Trophoblast cell (in vitro differentiated cells and primary cell): ENCODE results near the gene EIF4G1.
"Not testable (repeated sequence)": the region's sequence is repeated elsewhere in the genome, so short reads cannot be mapped to it uniquely, and the experiment has no call there.

Experiments
- DNase-seq, 2 donors: peaks; one replicate each; pipeline ENCODE4 v3.0.0-alpha.2; 2016
- H2AFZ ChIP-seq: 2 replicates; pipeline ENCODE4 v1.6.1; 2013; ENCODE audit warnings: low read length, moderate library complexity, mild to moderate bottlenecking; ENCODE audit not compliant: insufficient read depth, poor library complexity
- H2AK5ac ChIP-seq: 2 replicates; pipeline ENCODE4 v1.6.1; 2013; ENCODE audit warnings: mild to moderate bottlenecking, low read length
- H2BK120ac ChIP-seq: 2 replicates; pipeline ENCODE4 v1.6.1; 2013; ENCODE audit warnings: low read length, mild to moderate bottlenecking, moderate library complexity; ENCODE audit not compliant: insufficient read depth, poor library complexity
- H2BK12ac ChIP-seq: 2 replicates; pipeline ENCODE4 v1.6.1; 2013; ENCODE audit warnings: mild to moderate bottlenecking, low read length, moderate library complexity
- H2BK5ac ChIP-seq: 2 replicates; pipeline ENCODE4 v1.6.1; 2013; ENCODE audit warnings: low read length, low read depth, moderate library complexity, mild to moderate bottlenecking; ENCODE audit not compliant: poor library complexity
- H3K14ac ChIP-seq: 2 replicates; pipeline ENCODE4 v1.6.1; 2013; ENCODE audit warnings: mild to moderate bottlenecking, low read length
- H3K18ac ChIP-seq: 2 replicates; pipeline ENCODE4 v1.6.1; 2013; ENCODE audit warnings: mild to moderate bottlenecking, low read length
- H3K23ac ChIP-seq: 2 replicates; pipeline ENCODE4 v1.6.1; 2013; ENCODE audit warnings: low read length
- H3K27ac ChIP-seq: 2 replicates; pipeline ENCODE4 v1.5.1; 2013; ENCODE audit warnings: low read depth, mild to moderate bottlenecking, inconsistent platforms, low read length, moderate library complexity
- H3K27me3 ChIP-seq: 2 replicates; pipeline ENCODE4 v1.6.1; 2013; ENCODE audit warnings: inconsistent platforms, mild to moderate bottlenecking, low read length, moderate library complexity; ENCODE audit not compliant: insufficient read depth
- H3K36me3 ChIP-seq, 2 experiments: 1 replicate in 1 of 2; 2 replicates in 1 of 2; pipeline ENCODE4 v1.6.1; 2013; ENCODE audit warnings: low read length in 2 of 2, mild to moderate bottlenecking in 2 of 2, moderate library complexity in 1 of 2; ENCODE audit not compliant: insufficient read depth in 2 of 2, control insufficient read depth in 1 of 2
- H3K4ac ChIP-seq: 2 replicates; pipeline ENCODE4 v1.6.1; 2013; ENCODE audit warnings: low read depth, mild to moderate bottlenecking, low read length, moderate library complexity
- H3K4me1 ChIP-seq, 2 experiments: 1 replicate in 1 of 2; 2 replicates in 1 of 2; pipeline ENCODE4 v1.6.1; 2013; ENCODE audit warnings: low read length in 2 of 2, mild to moderate bottlenecking in 2 of 2, moderate library complexity in 1 of 2; ENCODE audit not compliant: insufficient read depth in 2 of 2, control insufficient read depth in 1 of 2
- H3K4me2 ChIP-seq: 2 replicates; pipeline ENCODE4 v1.6.1; 2013; ENCODE audit warnings: inconsistent platforms, mild to moderate bottlenecking, low read length, moderate library complexity
- H3K4me3 ChIP-seq: 2 replicates; pipeline ENCODE4 v1.5.1; 2013; ENCODE audit warnings: mild to moderate bottlenecking, low read depth, low read length, inconsistent platforms
- H3K79me1 ChIP-seq: one replicate; pipeline ENCODE4 v1.6.1; 2013; ENCODE audit warnings: low read length
- H3K79me2 ChIP-seq: 2 replicates; pipeline ENCODE4 v1.6.1; 2013; ENCODE audit warnings: low read length, mild to moderate bottlenecking; ENCODE audit not compliant: control insufficient read depth, insufficient read depth, poor library complexity
- H3K9ac ChIP-seq: 2 replicates; pipeline ENCODE4 v1.6.1; 2013; ENCODE audit warnings: mild to moderate bottlenecking, low read length
- H3K9me3 ChIP-seq: 2 replicates; pipeline ENCODE4 v1.6.1; 2013; ENCODE audit warnings: low read depth, mild to moderate bottlenecking, control low read depth, inconsistent platforms, low read length; ENCODE audit not compliant: insufficient read depth
- H4K12ac ChIP-seq: 2 replicates; pipeline ENCODE4 v1.6.1; 2013; ENCODE audit warnings: low read depth, mild to moderate bottlenecking, low read length, moderate library complexity
- H4K8ac ChIP-seq: 2 replicates; pipeline ENCODE4 v1.6.1; 2013; ENCODE audit warnings: low read depth, mild to moderate bottlenecking, low read length, moderate library complexity
- H4K91ac ChIP-seq: one replicate; pipeline ENCODE4 v1.6.1; 2013; ENCODE audit warnings: low read depth, mild to moderate bottlenecking, low read length, moderate library complexity
- whole genome bisulfite sequencing: extraction: QIAGEN DNeasy Blood & Tissue Kit; methylation state at CpG from one replicate; pipeline ENCODE4 v1.1.7; 2013; ENCODE audit warnings: missing lambda C conversion rate; ENCODE audit not compliant: insufficient read length, insufficient coverage; ENCODE audit errors: extremely low coverage; 5-methylcytosine and 5-hydroxymethylcytosine counted together

EIF4G1 gene

DNA sequence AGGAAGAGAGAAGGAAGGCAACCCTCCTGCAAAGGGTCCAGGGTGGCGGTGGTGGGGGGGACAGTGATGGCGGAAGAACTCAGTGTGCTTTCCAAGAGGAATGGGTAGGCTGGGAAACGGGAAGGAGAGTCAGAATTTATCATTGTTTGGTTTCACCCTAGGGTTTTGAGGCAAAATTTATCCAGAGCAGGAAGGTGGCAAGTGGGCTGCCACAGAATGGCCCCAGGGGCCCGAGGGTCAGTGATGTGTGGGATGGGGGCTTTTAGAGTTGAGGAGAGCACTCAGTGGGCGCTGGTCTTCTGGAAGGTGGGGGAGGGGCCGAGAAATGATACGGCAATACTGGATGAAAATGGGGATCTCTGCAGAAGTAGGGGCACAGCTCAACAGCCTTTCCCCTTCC, 23.6 kb downstream of the EIF4G1 start:
- WGBS, result no CpG with 5 or more reads among the region's 7 CpGs
- H2BK120ac ChIP-seq, result no peak overlapping the region

DNA sequence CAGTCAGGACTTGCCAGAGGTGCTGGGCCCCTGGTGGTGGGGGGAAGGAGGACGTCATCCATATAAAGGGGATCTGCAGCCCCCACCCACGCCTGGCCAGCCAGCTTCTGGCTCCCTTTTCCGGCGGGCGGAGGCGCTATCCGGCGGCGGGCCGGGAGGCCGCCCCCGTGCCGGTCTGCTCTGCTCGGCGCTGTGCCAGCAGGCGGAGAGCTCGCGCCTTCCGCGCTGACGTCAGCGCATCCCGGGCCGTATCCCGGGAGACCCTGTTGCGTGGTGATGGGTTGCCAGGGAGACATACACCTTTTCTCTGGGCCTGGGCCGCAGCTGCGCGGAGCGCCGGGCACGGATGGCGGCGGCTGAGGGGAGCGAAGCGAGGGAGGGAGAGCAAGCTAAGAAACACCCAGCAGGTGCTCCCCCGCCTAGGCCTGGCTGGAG, 24.1 kb downstream of the EIF4G1 start:
- H2AK5ac ChIP-seq, result no peak overlapping the region
- peaks cover 13% of the 10 kb centered on the region for H3K79me1 ChIP-seq
- no peak for DNase-seq
- H4K91ac ChIP-seq, result no peak overlapping the region
- no peak overlapping the region for H2AFZ ChIP-seq
- H3K23ac ChIP-seq, result no peak overlapping the region
- H3K36me3 ChIP-seq, result peaks cover 22 to 30% of the 10 kb centered on the region in 2 experiments
- no peak overlapping the region for H3K18ac ChIP-seq
- H3K14ac ChIP-seq, result no peak overlapping the region
- H4K12ac ChIP-seq, result no peak overlapping the region
- no peak overlapping the region for H4K8ac ChIP-seq
- WGBS, result no CpG with 5 or more reads among the region's 37 CpGs
- H3K9me3 ChIP-seq, result peaks cover 3% of the 10 kb centered on the region
- H2BK5ac ChIP-seq, result no peak overlapping the region
- H3K4me3 ChIP-seq, result no peak overlapping the region
- H3K27ac ChIP-seq, result no peak overlapping the region
- H3K4ac ChIP-seq, result peak overlapping the region; percentile 2
- H3K79me2 ChIP-seq, result peaks cover 9% of the 10 kb centered on the region
- H3K27me3 ChIP-seq, result no peaks in the 10 kb centered on the region
- H3K4me1 ChIP-seq, result peaks cover 14 to 21% of the 10 kb centered on the region in 2 experiments
- H3K9ac ChIP-seq, result no peak overlapping the region
- H2BK12ac ChIP-seq, result no peak overlapping the region
- no peak overlapping the region for H2BK120ac ChIP-seq
- H3K4me2 ChIP-seq, result no peak overlapping the region

More for the DNA sequence above, 23.6 kb downstream of the EIF4G1 start:
- Histone ChIP-seq H2AK5ac (no peak overlapping the region), H3K23ac (no peak overlapping the region), H4K12ac (no peak overlapping the region), H3K4me1 (peaks cover 15 to 23% of the 10 kb centered on the region in 2 experiments), H2BK5ac (no peak overlapping the region), H3K9me3 (peaks cover 3% of the 10 kb centered on the region), H3K36me3 (peaks cover 22 to 29% of the 10 kb centered on the region in 2 experiments), H3K9ac (no peak overlapping the region), H2AFZ (no peak overlapping the region), H3K79me2 (peaks cover 9% of the 10 kb centered on the region), H3K4ac (peak overlapping the region; percentile 2), H2BK12ac (no peak overlapping the region), H3K4me2 (no peak overlapping the region), H3K79me1 (peaks cover 15% of the 10 kb centered on the region), H3K18ac (no peak overlapping the region), H3K14ac (no peak overlapping the region), H3K27ac (no peak overlapping the region), H4K8ac (no peak overlapping the region), H3K27me3 (no peaks in the 10 kb centered on the region), H4K91ac (no peak overlapping the region), H3K4me3 (no peak overlapping the region)
- DNase-seq, result no peak

DNA sequence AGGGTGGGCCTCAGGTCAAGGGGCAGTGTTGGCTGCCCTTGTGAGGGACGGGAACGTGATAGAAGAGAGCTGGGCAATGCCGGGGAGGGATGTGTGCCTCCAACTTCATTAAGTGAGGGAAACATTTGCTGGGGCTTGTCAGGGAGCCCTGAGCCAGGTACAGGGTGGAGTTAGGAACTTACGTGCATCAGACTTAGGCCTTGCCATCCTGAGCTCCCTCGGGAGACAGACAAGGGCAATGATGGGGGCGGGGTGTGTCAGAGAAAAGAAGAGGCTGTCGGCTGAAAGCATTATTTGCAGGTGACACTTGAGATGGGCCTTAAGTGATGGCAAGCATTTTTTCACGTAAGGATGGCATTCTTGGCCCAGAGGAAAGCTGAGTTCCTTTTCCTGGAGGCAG, 24.6 kb downstream of the EIF4G1 start:
- no peak overlapping the region for H3K27ac ChIP-seq
- H2BK120ac ChIP-seq, result no peak overlapping the region
- peaks cover 12 to 18% of the 10 kb centered on the region in 2 experiments for H3K4me1 ChIP-seq
- no peaks in the 10 kb centered on the region for H3K27me3 ChIP-seq
- peaks cover 11% of the 10 kb centered on the region for H3K79me1 ChIP-seq
- peaks cover 3% of the 10 kb centered on the region for H3K9me3 ChIP-seq
- H3K4me3 ChIP-seq, result no peak overlapping the region
- DNase-seq, result no peak
- no peak overlapping the region for H3K4me2 ChIP-seq
- no peak overlapping the region for H3K14ac ChIP-seq
- H3K18ac ChIP-seq, result no peak overlapping the region
- no peak overlapping the region for H3K23ac ChIP-seq
- no peak overlapping the region for H2AK5ac ChIP-seq
- WGBS, result no CpG with 5 or more reads among the region's 8 CpGs
- H2BK5ac ChIP-seq, result no peak overlapping the region
- H2BK12ac ChIP-seq, result no peak overlapping the region
- no peak overlapping the region for H4K91ac ChIP-seq
- no peak overlapping the region for H3K9ac ChIP-seq
- no peak overlapping the region for H2AFZ ChIP-seq
- H3K4ac ChIP-seq, result no peak overlapping the region
- no peak overlapping the region for H4K8ac ChIP-seq
- H3K36me3 ChIP-seq, result peaks cover 18 to 28% of the 10 kb centered on the region in 2 experiments
- H3K79me2 ChIP-seq, result peaks cover 9% of the 10 kb centered on the region
- H4K12ac ChIP-seq, result no peak overlapping the region

DNA sequence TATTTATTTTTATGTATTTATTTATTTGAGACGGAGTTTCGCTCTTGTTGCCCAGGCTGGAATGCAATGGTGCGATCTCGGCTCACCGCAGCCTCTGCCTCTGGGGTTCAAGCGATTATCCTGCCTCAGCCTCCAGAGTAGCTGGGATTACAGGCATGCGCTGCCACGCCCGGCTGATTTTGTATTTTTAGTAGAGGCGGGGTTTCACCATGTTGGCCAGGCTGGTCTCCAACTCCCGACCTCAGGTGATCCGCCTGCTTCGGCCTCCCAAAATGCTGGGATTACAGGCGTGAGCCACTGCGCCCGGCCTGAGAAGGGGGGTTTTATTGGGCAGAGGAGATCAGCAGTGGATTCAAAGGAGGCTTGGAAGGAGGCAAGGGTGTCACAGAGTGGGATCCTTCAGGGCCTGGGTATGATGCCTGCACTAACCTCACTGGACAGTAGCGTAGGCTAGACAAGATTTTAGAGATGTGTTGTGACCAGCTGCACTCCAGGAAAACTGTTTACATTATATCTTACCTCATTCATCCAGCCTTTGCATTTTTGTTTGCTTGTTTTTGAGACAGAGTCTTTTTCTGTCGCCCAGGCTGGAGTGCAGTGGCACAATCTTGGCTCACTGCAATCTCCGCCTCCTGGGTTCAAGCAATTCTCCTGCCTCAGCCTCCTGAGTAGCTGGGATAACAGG, 25.2 kb downstream of the EIF4G1 start:
- H3K23ac ChIP-seq, H4K8ac ChIP-seq, H2AFZ ChIP-seq, H3K9ac ChIP-seq, H2BK12ac ChIP-seq, H3K4ac ChIP-seq, H3K79me2 ChIP-seq, H4K91ac ChIP-seq, H3K14ac ChIP-seq, H3K27me3 ChIP-seq, H3K4me2 ChIP-seq, DNase-seq, H3K18ac ChIP-seq, H4K12ac ChIP-seq, H3K9me3 ChIP-seq, H3K4me3 ChIP-seq, H2AK5ac ChIP-seq, H2BK120ac ChIP-seq, H3K27ac ChIP-seq, H2BK5ac ChIP-seq: not testable (repeated sequence)
- Histone ChIP-seq H3K79me1 (peaks cover 11% of the 10 kb centered on the region), H3K36me3 (peaks cover 21 to 28% of the 10 kb centered on the region in 2 experiments), H3K4me1 (peaks cover 11 to 15% of the 10 kb centered on the region in 2 experiments)
- WGBS, result 100% methylated on average over 2 of the region's 19 CpGs
